Liver (tissue), 9 donors: ENCODE data around the gene THRB. TPM values are rescaled to one million over a fixed set of nuclear protein-coding genes. Genes with fewer than 3 reads are reported as not detected.
"Not testable (repeated sequence)": the region's sequence is repeated elsewhere in the genome, so short reads cannot be mapped to it uniquely, and the experiment has no call there.

Experiments used
- DNase-seq: peaks from one replicate; pipeline ENCODE4 v3.0.0-alpha.2; 2017; ENCODE audit warnings: low spot score
- H3K27ac ChIP-seq, 2 donors: one replicate each; pipeline ENCODE4 v1.7.0; 2013; ENCODE audit warnings: inconsistent platforms in 2 of 2, low read length in 2 of 2, control low read depth in 1 of 2, low read depth in 1 of 2, mild to moderate bottlenecking in 1 of 2
- H3K27me3 ChIP-seq, 4 donors: one replicate each; pipeline versions ENCODE4 v1.6.1 to v1.7.0; 2013; ENCODE audit warnings: low read length in 3 of 4, inconsistent platforms in 1 of 4, mild to moderate bottlenecking in 1 of 4, moderate library complexity in 1 of 4; ENCODE audit not compliant: control insufficient read depth in 4 of 4, insufficient read depth in 4 of 4
- H3K36me3 ChIP-seq, 4 donors: one replicate each; pipeline versions ENCODE4 v1.6.1 to v1.7.0; 2013; ENCODE audit warnings: low read length in 3 of 4, mild to moderate bottlenecking in 3 of 4, low read depth in 1 of 4, moderate library complexity in 1 of 4; ENCODE audit not compliant: control insufficient read depth in 4 of 4, insufficient read depth in 3 of 4
- H3K4me1 ChIP-seq, 4 donors: one replicate each; pipeline versions ENCODE4 v1.6.1 to v1.7.0; 2013; ENCODE audit warnings: low read length in 3 of 4, mild to moderate bottlenecking in 3 of 4, moderate library complexity in 1 of 4; ENCODE audit not compliant: control insufficient read depth in 4 of 4, insufficient read depth in 4 of 4
- H3K4me3 ChIP-seq, 3 donors: one replicate each; pipeline versions ENCODE4 v1.6.1 to v1.7.0; 2013; ENCODE audit warnings: low read length in 3 of 3, control low read depth in 1 of 3, low read depth in 1 of 3, mild to moderate bottlenecking in 1 of 3
- H3K9ac ChIP-seq, 2 donors: one replicate each; pipeline ENCODE4 v1.7.0; 2013; ENCODE audit warnings: low read length in 2 of 2, mild to moderate bottlenecking in 2 of 2, moderate library complexity in 2 of 2, control low read depth in 1 of 2, low read depth in 1 of 2
- H3K9me3 ChIP-seq, 4 donors: one replicate each; pipeline versions ENCODE4 v1.6.1 to v1.7.0; 2013; ENCODE audit warnings: low read length in 3 of 4; ENCODE audit not compliant: control insufficient read depth in 4 of 4
- CTCF ChIP-seq: fragments of 150-350 bp; IDR thresholded peaks from 2 replicates; pipeline ENCODE4 v1.5.1; 2017; ENCODE audit warnings: improper control_type of control experiment, low read depth, low read length; ENCODE audit not compliant: missing input control
- EGR1 ChIP-seq, 2 donors: IDR thresholded peaks; 2 replicates each; pipeline ENCODE4 v1.6.1; 2016 to 2018; ENCODE audit warnings: antibody characterized with exemption in 2 of 2, low read depth in 2 of 2
- FOXA1 ChIP-seq: IDR thresholded peaks from 2 replicates; pipeline ENCODE4 v1.6.1; 2016; ENCODE audit warnings: antibody characterized with exemption
- GABPA ChIP-seq, 2 donors: IDR thresholded peaks in 1 of 2; conservative IDR thresholded peaks in 1 of 2; 2 replicates each; pipeline ENCODE4 v1.6.1; 2016; ENCODE audit warnings: antibody characterized with exemption in 2 of 2, mild to moderate bottlenecking in 1 of 2, moderate library complexity in 1 of 2
- HNF4A ChIP-seq, 2 donors: conservative IDR thresholded peaks; 2 replicates each; pipeline ENCODE4 v1.6.1; 2016; ENCODE audit warnings: antibody characterized with exemption in 2 of 2, mild to moderate bottlenecking in 2 of 2
- HNF4G ChIP-seq: IDR thresholded peaks from 2 replicates; pipeline ENCODE4 v1.6.1; 2016; ENCODE audit warnings: antibody characterized with exemption
- JUND ChIP-seq, 2 donors: IDR thresholded peaks; 2 replicates each; pipeline ENCODE4 v1.6.1; 2016; ENCODE audit warnings: antibody characterized with exemption in 2 of 2
- NR2F2 ChIP-seq: IDR thresholded peaks from 2 replicates; pipeline ENCODE4 v1.6.1; 2016; ENCODE audit warnings: antibody characterized with exemption
- RAD21 ChIP-seq, 2 donors: IDR thresholded peaks; 2 replicates each; pipeline ENCODE4 v1.6.1; 2016; ENCODE audit warnings: antibody characterized with exemption in 2 of 2, mild to moderate bottlenecking in 2 of 2
- RXRA ChIP-seq, 2 donors: IDR thresholded peaks; 2 replicates each; pipeline ENCODE4 v1.6.1; 2017 to 2018; ENCODE audit warnings: antibody characterized with exemption in 2 of 2, mild to moderate bottlenecking in 1 of 2
- SP1 ChIP-seq: IDR thresholded peaks from 2 replicates; pipeline ENCODE4 v1.6.1; 2018; ENCODE audit warnings: antibody characterized with exemption, mild to moderate bottlenecking
- TAF1 ChIP-seq: conservative IDR thresholded peaks from 2 replicates; pipeline ENCODE4 v1.6.1; 2016; ENCODE audit warnings: antibody characterized with exemption, mild to moderate bottlenecking
- YY1 ChIP-seq: IDR thresholded peaks from 2 replicates; pipeline ENCODE4 v1.6.1; 2016; ENCODE audit warnings: antibody characterized with exemption, mild to moderate bottlenecking
- WGBS: extraction: QIAGEN DNeasy Blood & Tissue Kit; methylation state at CpG from one replicate; pipeline ENCODE4 v1.1.7; 2013; 5-methylcytosine and 5-hydroxymethylcytosine counted together
- polyA plus RNA-seq, 2 donors: library from polyadenylated mRNA; stranded (reverse) in 1 of 2; unstranded in 1 of 2; fragments of 200-250 nt in 1 of 2; fragments of >200 nt in 1 of 2; fragmentation: Nextera tagmentation in 1 of 2; extraction: Ambion mirVana in 1 of 2; gene quantifications; one replicate each; pipeline versions ENCODE4 v1.2.1 to v1.2.3, GENCODE V29; 2013 to 2015
- total RNA-seq, 2 donors: library from RNA; depleted of rRNA; stranded (reverse); fragments of >200 nt; gene quantifications; one replicate each; pipeline ENCODE4 v1.2.3, GENCODE V29; 2014
- TF ChIP-seq, protein P1 (sequence below): IDR thresholded peaks from 2 replicates; pipeline ENCODE4 v1.6.1; 2016; ENCODE audit warnings: antibody characterized with exemption
- TF ChIP-seq, protein P2 (sequence below): IDR thresholded peaks from 2 replicates; pipeline ENCODE4 v1.6.1; 2016; ENCODE audit warnings: antibody characterized with exemption
- donor health status: healthy.
- donor health status: healthy.
- donor health status: healthy.
- donor health status: healthy.
- donor health status: healthy.

THRB gene
- total and polyA plus RNA-seq, 4 donors = 5.9 to 23.9 (median 9.3) TPM

DNA sequence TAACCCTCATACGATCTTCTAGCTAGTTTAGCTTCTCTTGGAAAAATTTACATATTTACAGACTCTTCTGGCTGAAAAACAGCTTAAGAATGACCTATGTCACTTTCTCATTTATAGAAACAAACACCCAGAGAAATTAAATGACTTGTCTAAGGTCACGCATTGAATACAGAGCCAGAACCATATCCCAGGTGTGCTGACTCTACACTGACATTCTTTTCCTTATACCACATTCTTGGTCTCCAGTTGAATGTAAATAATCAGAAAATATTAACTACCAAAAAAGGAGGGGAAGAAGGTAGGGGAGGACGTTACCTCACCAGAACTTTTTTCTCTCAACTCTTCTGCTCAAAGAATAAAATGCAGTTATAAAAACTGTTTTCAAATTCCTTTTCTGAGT lies 95.0 kb downstream of the THRB start (continued):
- no peak for TF ChIP-seq CTCF
- TF ChIP-seq, protein P1, sequence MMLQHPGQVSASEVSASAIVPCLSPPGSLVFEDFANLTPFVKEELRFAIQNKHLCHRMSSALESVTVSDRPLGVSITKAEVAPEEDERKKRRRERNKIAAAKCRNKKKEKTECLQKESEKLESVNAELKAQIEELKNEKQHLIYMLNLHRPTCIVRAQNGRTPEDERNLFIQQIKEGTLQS = no peak

GRCh38 chr3:24398712-24399111 lies 95.9 kb downstream of the THRB start:
- WGBS = 96% methylated on average over 5 of the region's 5 CpGs
- not testable (repeated sequence) for H3K9me3 ChIP-seq, H3K9ac ChIP-seq, H3K27ac ChIP-seq, H3K4me3 ChIP-seq, DNase-seq, H3K36me3 ChIP-seq, H3K27me3 ChIP-seq
- peaks cover 0 to 10% (median 7%) of the 10 kb centered on the region in 4 donors for H3K4me1 ChIP-seq

DNA sequence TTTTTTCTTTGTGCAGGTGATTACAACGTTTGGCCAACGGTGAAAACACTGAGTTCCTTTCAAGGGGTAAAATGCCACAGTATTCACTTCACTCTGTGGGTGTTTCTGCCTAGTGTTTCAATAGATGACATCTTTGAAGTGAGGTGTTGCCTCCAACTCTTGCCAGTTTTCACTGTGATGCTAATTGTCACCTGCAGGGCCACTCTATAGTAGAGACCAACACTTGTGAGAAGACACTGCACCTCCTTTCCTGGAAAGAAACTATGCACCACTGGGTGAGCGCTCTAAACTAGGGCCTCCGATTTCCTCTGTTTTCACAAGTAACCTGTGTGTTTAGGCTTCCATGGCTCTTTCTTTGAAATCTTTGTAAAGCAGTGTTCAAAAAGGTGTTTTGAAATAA lies 98.3 kb downstream of the THRB start:
- H3K36me3 ChIP-seq = no peaks in the 10 kb centered on the region
- no peaks in the 10 kb centered on the region for H3K27me3 ChIP-seq
- no peak overlapping the region for H3K27ac ChIP-seq
- 80% methylated on average over 4 of the region's 4 CpGs for WGBS
- no peak overlapping the region for H3K4me3 ChIP-seq
- TF ChIP-seq CTCF = no peak
- no peak for TF ChIP-seq TAF1
- TF ChIP-seq NR2F2 = no peak
- TF ChIP-seq RXRA (IDR thresholded peaks at IDR 0.05) = no peak
- no peak for TF ChIP-seq GABPA (IDR thresholded peaks at IDR 0.05 in 1 of 2, conservative IDR thresholded peaks at IDR 0.05 in 1 of 2)
- no peak for TF ChIP-seq JUND (IDR thresholded peaks at IDR 0.05)
- TF ChIP-seq, protein P2, sequence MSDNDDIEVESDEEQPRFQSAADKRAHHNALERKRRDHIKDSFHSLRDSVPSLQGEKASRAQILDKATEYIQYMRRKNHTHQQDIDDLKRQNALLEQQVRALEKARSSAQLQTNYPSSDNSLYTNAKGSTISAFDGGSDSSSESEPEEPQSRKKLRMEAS = no peak
- no peak for TF ChIP-seq SP1
- TF ChIP-seq HNF4A (conservative IDR thresholded peaks at IDR 0.05) = no peak
- DNase-seq = no peak
- H3K9ac ChIP-seq = no peak overlapping the region
- no peaks in the 10 kb centered on the region for H3K9me3 ChIP-seq
- H3K4me1 ChIP-seq = peaks cover 0 to 12% (median 8%) of the 10 kb centered on the region in 4 donors

GRCh38 chr3:24394754-24395153 lies 99.9 kb downstream of the THRB start:
- WGBS = 88% methylated on average over 2 of the region's 2 CpGs
- Histone ChIP-seq H3K9ac (no peak overlapping the region), H3K4me3 (no peak overlapping the region), H3K4me1 (peaks cover 0 to 4% (median 2%) of the 10 kb centered on the region in 4 donors), H3K27ac (no peak overlapping the region), H3K9me3 (no peaks in the 10 kb centered on the region), H3K27me3 (no peaks in the 10 kb centered on the region), H3K36me3 (no peaks in the 10 kb centered on the region)
- no peak for DNase-seq
- TF ChIP-seq EGR1 (IDR thresholded peaks at IDR 0.05; ENCODE audit: low read depth in 2 of 2) = no peak
- TF ChIP-seq CTCF = no peak
- TF ChIP-seq FOXA1 = no peak
- TF ChIP-seq, protein P2 = no peak
- TF ChIP-seq HNF4G = no peak
- TF ChIP-seq HNF4A (conservative IDR thresholded peaks at IDR 0.05) = no peak
- no peak for TF ChIP-seq YY1
- TF ChIP-seq, protein P1 = no peak
- TF ChIP-seq RAD21 (IDR thresholded peaks at IDR 0.05) = no peak
- no peak for TF ChIP-seq NR2F2
